RWPE2 (cell line): ENCODE data around the gene ITPA.

ENCODE experiments used
- ATAC-seq: fragments of 200-7000 bp; cut with Tn5 transposase; 3 replicates; pipeline ENCODE4 v1.9.1; 2021; ENCODE audit warnings: low read depth
- DNase-seq: peaks from one replicate; pipeline ENCODE4 v3.0.0-alpha.2; 2020; ENCODE audit warnings: low spot score
- H3K27ac ChIP-seq: fragments of 450-650 bp; 2 replicates; pipeline ENCODE4 v1.5.1; 2017; ENCODE audit warnings: mild to moderate bottlenecking; ENCODE audit not compliant: poor library complexity, severe bottlenecking
- H3K27me3 ChIP-seq: fragments of 250-450 bp; sonication (Bioruptor Pico); 2 replicates; pipeline ENCODE4 v1.5.1; 2021; ENCODE audit warnings: mild to moderate bottlenecking, moderate library complexity; ENCODE audit not compliant: insufficient read depth, poor library complexity, severe bottlenecking
- H3K36me3 ChIP-seq: fragments of 250-450 bp; sonication (Bioruptor Pico); 2 replicates; pipeline ENCODE4 v1.5.1; 2020; ENCODE audit warnings: low read depth, mild to moderate bottlenecking, moderate library complexity
- H3K4me1 ChIP-seq: fragments of 250-450 bp; sonication (Bioruptor Pico); 2 replicates; pipeline ENCODE4 v1.5.1; 2021; ENCODE audit warnings: mild to moderate bottlenecking, moderate library complexity; ENCODE audit not compliant: insufficient read depth, poor library complexity, severe bottlenecking
- H3K4me3 ChIP-seq: fragments of 250-450 bp; sonication (Bioruptor Pico); 2 replicates; pipeline ENCODE4 v1.5.1; 2021; ENCODE audit warnings: mild to moderate bottlenecking, moderate library complexity; ENCODE audit not compliant: severe bottlenecking
- H3K9me3 ChIP-seq: fragments of 250-450 bp; sonication (Bioruptor Pico); 2 replicates; pipeline ENCODE4 v1.5.1; 2021; ENCODE audit warnings: mild to moderate bottlenecking, moderate library complexity; ENCODE audit not compliant: severe bottlenecking
- TF ChIP-seq, protein P1 (sequence below): fragments of 450-650 bp; IDR thresholded peaks from one replicate; pipeline ENCODE4 v1.5.1; 2017; ENCODE audit warnings: mild to moderate bottlenecking, moderate library complexity; ENCODE audit not compliant: poor library complexity, severe bottlenecking

The ITPA gene

DNA sequence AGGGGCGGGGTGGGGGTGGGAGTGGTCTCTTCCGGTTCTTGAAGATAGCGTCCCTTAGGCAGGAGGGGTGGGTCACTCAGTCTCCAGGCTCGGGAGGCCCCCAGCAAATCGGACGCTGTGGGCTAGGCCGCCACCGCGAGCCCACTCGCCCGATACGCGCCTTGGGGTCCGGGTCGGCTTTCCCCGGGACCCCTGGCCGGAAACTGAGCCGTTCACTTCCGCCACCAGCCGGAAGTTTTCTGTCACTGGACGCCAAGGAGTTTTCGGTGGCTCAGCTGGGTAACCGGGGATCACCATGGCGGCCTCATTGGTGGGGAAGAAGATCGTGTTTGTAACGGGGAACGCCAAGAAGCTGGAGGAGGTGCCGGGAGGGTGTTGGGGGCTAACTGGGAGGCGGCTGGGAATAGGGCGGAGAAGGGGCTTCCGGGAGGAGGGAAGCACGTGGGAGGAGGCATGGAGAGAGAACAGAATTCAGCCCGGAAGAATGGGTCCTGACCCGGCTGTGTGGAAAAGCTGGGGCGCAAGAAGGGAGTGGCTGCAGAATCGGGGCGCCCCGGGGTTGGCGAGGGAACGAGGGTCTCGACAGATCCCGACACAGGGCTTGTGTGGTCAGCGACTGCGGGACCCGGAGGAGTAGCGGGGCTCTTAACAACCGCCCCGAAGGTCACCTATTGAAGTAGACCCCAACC lies at the start of gene ITPA:
Gene ITPA (plus strand): TSS at position 242 of the 689 bp plus-strand sequence. CDS start 54 bp downstream, at position 296.
- no peaks in the 10 kb centered on the region for H3K9me3 ChIP-seq
- H3K36me3 ChIP-seq = peaks cover 11% of the 10 kb centered on the region; the same call in 1 of the 2 replicates
- ATAC-seq (peak; percentile 56), DNase-seq (no peak)
- no peaks in the 10 kb centered on the region for H3K27me3 ChIP-seq
- peak within 1 kb of the TSS; percentile 66 for H3K27ac ChIP-seq
- TF ChIP-seq, protein P1, sequence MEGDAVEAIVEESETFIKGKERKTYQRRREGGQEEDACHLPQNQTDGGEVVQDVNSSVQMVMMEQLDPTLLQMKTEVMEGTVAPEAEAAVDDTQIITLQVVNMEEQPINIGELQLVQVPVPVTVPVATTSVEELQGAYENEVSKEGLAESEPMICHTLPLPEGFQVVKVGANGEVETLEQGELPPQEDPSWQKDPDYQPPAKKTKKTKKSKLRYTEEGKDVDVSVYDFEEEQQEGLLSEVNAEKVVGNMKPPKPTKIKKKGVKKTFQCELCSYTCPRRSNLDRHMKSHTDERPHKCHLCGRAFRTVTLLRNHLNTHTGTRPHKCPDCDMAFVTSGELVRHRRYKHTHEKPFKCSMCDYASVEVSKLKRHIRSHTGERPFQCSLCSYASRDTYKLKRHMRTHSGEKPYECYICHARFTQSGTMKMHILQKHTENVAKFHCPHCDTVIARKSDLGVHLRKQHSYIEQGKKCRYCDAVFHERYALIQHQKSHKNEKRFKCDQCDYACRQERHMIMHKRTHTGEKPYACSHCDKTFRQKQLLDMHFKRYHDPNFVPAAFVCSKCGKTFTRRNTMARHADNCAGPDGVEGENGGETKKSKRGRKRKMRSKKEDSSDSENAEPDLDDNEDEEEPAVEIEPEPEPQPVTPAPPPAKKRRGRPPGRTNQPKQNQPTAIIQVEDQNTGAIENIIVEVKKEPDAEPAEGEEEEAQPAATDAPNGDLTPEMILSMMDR = no peak
- peak within 1 kb of the TSS; percentile 65 for H3K4me3 ChIP-seq
- no peaks in the 10 kb centered on the region for H3K4me1 ChIP-seq

DNA sequence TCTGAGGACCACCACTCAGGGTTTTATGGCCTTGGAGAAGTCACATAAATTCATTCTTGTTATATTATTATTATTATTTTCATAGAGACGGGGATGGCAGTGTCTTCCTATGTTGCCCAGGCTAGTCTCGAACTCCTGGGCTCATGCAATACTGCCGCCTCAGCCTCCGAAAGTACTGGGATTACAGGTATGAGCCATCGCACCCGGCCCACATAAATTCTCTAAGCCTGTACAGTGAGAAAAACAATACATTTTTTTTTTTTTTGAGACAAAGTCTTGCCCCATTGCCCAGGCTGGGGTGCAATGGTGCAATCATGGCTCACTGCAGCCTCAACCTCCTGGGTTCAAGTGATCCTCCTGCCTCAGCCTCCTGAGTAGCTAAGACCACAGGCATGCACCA lies 48.9 kb upstream of the ITPA start:
- Histone ChIP-seq H3K9me3 (no peaks in the 10 kb centered on the region), H3K27ac (peak overlapping the region; percentile 48), H3K4me3 (peak overlapping the region; percentile 62), H3K27me3 (no peaks in the 10 kb centered on the region), H3K36me3 (peaks cover 4% of the 10 kb centered on the region), H3K4me1 (peaks cover 7% of the 10 kb centered on the region)
- TF ChIP-seq, protein P1 = no peak
- ATAC-seq (no peak), DNase-seq (no peak)

DNA sequence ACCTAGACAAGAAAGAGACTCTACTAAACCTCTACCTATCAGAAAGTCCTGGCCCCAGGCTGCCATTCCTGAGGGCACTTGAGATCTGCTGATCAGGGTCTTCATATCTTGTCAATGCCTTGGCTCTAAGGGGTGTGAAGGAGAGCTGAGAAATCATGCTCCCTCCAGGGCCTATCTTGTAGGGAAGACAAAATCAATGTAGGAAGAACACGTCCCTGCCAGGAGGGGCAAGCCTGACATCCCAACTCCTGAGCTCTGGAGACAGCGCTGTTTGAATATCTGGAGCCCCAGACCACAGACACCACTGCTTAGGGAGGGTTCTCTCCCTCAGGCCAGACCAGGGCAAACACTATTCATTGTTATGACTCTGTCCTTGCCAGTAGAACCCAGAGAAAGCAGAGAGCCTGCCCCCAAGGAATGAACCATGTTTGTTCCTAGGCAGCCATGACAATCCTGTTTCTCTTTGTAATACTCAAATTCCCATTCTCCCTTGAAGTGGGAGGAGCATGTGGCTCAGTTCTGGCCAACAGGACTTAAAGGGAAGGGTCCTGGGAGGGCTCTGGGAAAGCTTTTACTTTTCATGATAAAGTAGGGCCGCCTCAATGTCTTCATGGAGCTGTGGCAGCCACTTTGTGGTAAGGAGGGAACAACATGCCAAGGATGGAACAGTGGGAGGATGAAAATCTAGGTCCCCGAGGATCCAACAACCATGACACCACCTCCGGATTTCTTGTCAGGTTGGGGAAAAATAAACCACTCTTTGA lies 47.8 kb upstream of the ITPA start:
- Histone ChIP-seq H3K4me3 (no peak overlapping the region), H3K27me3 (no peaks in the 10 kb centered on the region), H3K36me3 (no peaks in the 10 kb centered on the region), H3K9me3 (no peaks in the 10 kb centered on the region), H3K27ac (no peak overlapping the region), H3K4me1 (peaks cover 7% of the 10 kb centered on the region)
- TF ChIP-seq, protein P1 = no peak
- ATAC-seq = no peak
- no peak for DNase-seq

DNA sequence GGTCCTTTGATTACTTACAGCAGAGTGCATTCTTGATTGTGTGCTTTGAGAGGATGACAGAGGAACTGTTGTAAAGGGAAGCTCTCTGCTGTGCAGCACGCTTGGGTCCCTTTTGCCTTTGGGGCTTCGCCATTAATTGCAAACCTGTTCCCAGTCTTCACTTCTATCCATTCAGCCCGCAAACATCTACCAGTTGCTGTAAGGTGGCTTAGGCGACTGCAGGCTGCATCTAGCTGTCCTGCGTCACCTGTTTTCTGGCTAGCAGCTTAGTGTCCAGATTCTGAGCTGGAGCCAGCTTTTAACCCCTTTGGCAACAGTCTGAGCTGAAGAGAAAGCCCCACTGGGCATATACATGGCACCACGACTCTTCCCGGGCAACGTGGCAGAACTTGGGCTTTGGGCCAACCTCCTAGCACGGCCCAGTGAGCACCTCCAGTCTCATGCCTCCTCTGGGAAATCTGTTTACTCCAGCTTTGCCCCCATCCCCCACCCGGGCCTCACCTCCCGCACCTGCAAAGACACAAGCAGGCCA lies 47.2 kb upstream of the ITPA start:
- DNase-seq (no peak), ATAC-seq (no peak)
- TF ChIP-seq, protein P1 = no peak
- H3K9me3 ChIP-seq = no peaks in the 10 kb centered on the region
- H3K36me3 ChIP-seq = no peaks in the 10 kb centered on the region
- H3K4me3 ChIP-seq = no peak overlapping the region
- no peak overlapping the region for H3K27ac ChIP-seq
- peaks cover 7% of the 10 kb centered on the region for H3K4me1 ChIP-seq
- no peaks in the 10 kb centered on the region for H3K27me3 ChIP-seq
